ENCODE measurements around the gene MDFI. TPM values are rescaled to one million over a fixed set of nuclear protein-coding genes. Genes with fewer than 3 reads are reported as not detected.

MDFI gene
- total RNA-seq, 2 donors from 2014 or later = 52.7 to 80.0 TPM

GRCh38 chr6:41648921-41649320 is 10.7 kb downstream of the MDFI start:
- Histone ChIP-seq H3K4me3 (ENCODE audit: low read length) (no peak overlapping the region), H3K9ac (ENCODE audit: extremely low read depth, low read length, poor library complexity, severe bottlenecking) (no peak overlapping the region), H3K36me3 (ENCODE audit: control insufficient read depth, insufficient read depth, low read length) (peaks cover 8% of the 10 kb centered on the region), H3K4me1 (ENCODE audit: control insufficient read depth, insufficient read depth, low read length) (peaks cover 1% of the 10 kb centered on the region), H3K27ac (ENCODE audit: low read depth, low read length) (no peak overlapping the region), H3K27me3 (ENCODE audit: control insufficient read depth, insufficient read depth, low read length, poor library complexity, severe bottlenecking) (no peaks in the 10 kb centered on the region), H3K9me3 (ENCODE audit: control insufficient read depth, low read length) (no peaks in the 10 kb centered on the region)
- Mint-ChIP-seq H3K4me3 (no peak overlapping the region), H3K27me3 (ENCODE audit: insufficient read depth) (no peaks in the 10 kb centered on the region), H3K27ac (no peak overlapping the region), H3K36me3 (ENCODE audit: low read depth) (peaks cover 49% of the 10 kb centered on the region), H3K9me3 (no peaks in the 10 kb centered on the region), H3K4me1 (peaks cover 17% of the 10 kb centered on the region)
- TF ChIP-seq CTCF (conservative IDR thresholded peaks at IDR 0.05) = no peak
- DNase-seq = no peak
- 95 to 100% methylated on average over 3 to 5 of the region's 5 CpGs for WGBS, 2 experiments (ENCODE audit: insufficient coverage in 1 of 2, insufficient read length in 1 of 2)

GRCh38 chr6:41649596-41649995 is 11.3 kb downstream of the MDFI start:
- H3K9me3 Mint-ChIP-seq = no peaks in the 10 kb centered on the region
- Histone ChIP-seq H3K4me1 (ENCODE audit: control insufficient read depth, insufficient read depth, low read length) (no peaks in the 10 kb centered on the region), H3K4me3 (ENCODE audit: low read length) (no peak overlapping the region), H3K27me3 (ENCODE audit: control insufficient read depth, insufficient read depth, low read length, poor library complexity, severe bottlenecking) (no peaks in the 10 kb centered on the region), H3K36me3 (ENCODE audit: control insufficient read depth, insufficient read depth, low read length) (peaks cover 8% of the 10 kb centered on the region), H3K9me3 (ENCODE audit: control insufficient read depth, low read length) (no peaks in the 10 kb centered on the region), H3K9ac (ENCODE audit: extremely low read depth, low read length, poor library complexity, severe bottlenecking) (no peak overlapping the region), H3K27ac (ENCODE audit: low read depth, low read length) (no peak overlapping the region)
- DNase-seq = no peak
- no peaks in the 10 kb centered on the region for H3K27me3 Mint-ChIP-seq (ENCODE audit: insufficient read depth)
- no peak overlapping the region for H3K4me3 Mint-ChIP-seq
- TF ChIP-seq CTCF (conservative IDR thresholded peaks at IDR 0.05) = no peak
- H3K36me3 Mint-ChIP-seq (ENCODE audit: low read depth) = peaks cover 52% of the 10 kb centered on the region
- 86 to 90% methylated on average over 9 to 10 of the region's 10 CpGs for WGBS, 2 experiments (ENCODE audit: insufficient coverage in 1 of 2, insufficient read length in 1 of 2)
- H3K4me1 Mint-ChIP-seq = peaks cover 11% of the 10 kb centered on the region
- no peak overlapping the region for H3K27ac Mint-ChIP-seq

GRCh38 chr6:41650120-41650519 is 11.9 kb downstream of the MDFI start:
- no peaks in the 10 kb centered on the region for H3K9me3 ChIP-seq (ENCODE audit: control insufficient read depth, low read length)
- peaks cover 52% of the 10 kb centered on the region for H3K36me3 Mint-ChIP-seq (ENCODE audit: low read depth)
- no peak overlapping the region for H3K4me3 ChIP-seq (ENCODE audit: low read length)
- H3K27ac ChIP-seq (ENCODE audit: low read depth, low read length) = no peak overlapping the region
- peaks cover 8% of the 10 kb centered on the region for H3K36me3 ChIP-seq (ENCODE audit: control insufficient read depth, insufficient read depth, low read length)
- no peaks in the 10 kb centered on the region for H3K9me3 Mint-ChIP-seq
- no peak for DNase-seq
- WGBS, 2 experiments (ENCODE audit: insufficient coverage in 1 of 2, insufficient read length in 1 of 2) = 80 to 95% methylated on average over 1 to 2 of the region's 2 CpGs
- H3K4me1 Mint-ChIP-seq = peaks cover 7% of the 10 kb centered on the region
- TF ChIP-seq CTCF (conservative IDR thresholded peaks at IDR 0.05) = no peak
- H3K4me1 ChIP-seq (ENCODE audit: control insufficient read depth, insufficient read depth, low read length) = no peaks in the 10 kb centered on the region
- H3K27me3 ChIP-seq (ENCODE audit: control insufficient read depth, insufficient read depth, low read length, poor library complexity, severe bottlenecking) = no peaks in the 10 kb centered on the region
- no peak overlapping the region for H3K4me3 Mint-ChIP-seq
- no peak overlapping the region for H3K27ac Mint-ChIP-seq
- H3K9ac ChIP-seq (ENCODE audit: extremely low read depth, low read length, poor library complexity, severe bottlenecking) = no peak overlapping the region
- H3K27me3 Mint-ChIP-seq (ENCODE audit: insufficient read depth) = no peaks in the 10 kb centered on the region

Data from endodermal cell (in vitro differentiated cells).